ENCODE data around the gene GBGT1.

- TF ChIP-seq CTCF (conservative IDR thresholded peaks at IDR 0.05; ENCODE audit: low read depth, low read length), result no peak
- TF ChIP-seq EZH2phosphoT487 (IDR thresholded peaks at IDR 0.05; ENCODE audit: borderline replicate concordance, low read length), result no peak
- no peak for TF ChIP-seq EZH2 (IDR thresholded peaks at IDR 0.05; ENCODE audit: low read length, unreplicated experiment)
Measured at GRCh38 chr9:133114886-133115603, 48.7 kb downstream of the GBGT1 start.
